GM20431 (cell line): Measurements from ENCODE around the gene TPM4.
"Not testable (repeated sequence)": the region's sequence is repeated elsewhere in the genome, so short reads cannot be mapped to it uniquely, and the experiment has no call there.

Source experiments
- in situ Hi-C: fragments of 300-500 bp; cut with MseI, MboI; formaldehyde crosslinking; loops from one replicate; pipeline ENCODE4 v1.15.0; 2020; ENCODE audit warnings: low sequenced_read_pairs; ENCODE audit not compliant: unreplicated experiment

Gene TPM4

DNA sequence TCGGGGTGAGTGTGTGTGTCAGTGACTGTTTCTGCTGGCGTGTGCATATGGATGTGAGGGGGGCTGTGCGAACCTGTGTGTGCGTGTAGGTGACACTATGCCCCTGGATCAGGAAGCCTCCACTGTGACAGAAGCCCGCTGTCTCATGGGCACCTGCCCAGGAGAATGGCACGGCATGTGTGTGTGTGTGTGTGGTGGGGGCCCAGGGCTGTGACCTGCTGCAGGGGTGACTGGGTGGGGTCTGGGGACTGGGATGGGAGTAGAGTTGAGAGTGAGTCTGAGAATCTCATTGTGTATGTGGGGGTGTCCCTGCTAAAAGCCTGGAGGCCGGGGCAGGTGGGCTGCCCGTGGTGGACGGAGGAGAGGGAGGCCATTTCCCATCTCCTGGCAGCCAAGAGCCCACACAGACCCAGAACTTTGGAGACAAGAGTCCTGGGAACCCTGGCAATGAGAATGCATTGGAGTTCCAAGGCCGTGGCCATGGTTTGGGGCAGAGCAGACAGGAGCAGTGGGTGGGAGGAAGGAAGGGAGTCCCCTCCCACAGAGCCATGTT is 6.4 kb upstream of the TPM4 start:
- in situ Hi-C loops, result loop anchor here (10.0 kb wide), 1 partner anchor 95 kb away; no protein-coding TSS in a partner anchor

DNA sequence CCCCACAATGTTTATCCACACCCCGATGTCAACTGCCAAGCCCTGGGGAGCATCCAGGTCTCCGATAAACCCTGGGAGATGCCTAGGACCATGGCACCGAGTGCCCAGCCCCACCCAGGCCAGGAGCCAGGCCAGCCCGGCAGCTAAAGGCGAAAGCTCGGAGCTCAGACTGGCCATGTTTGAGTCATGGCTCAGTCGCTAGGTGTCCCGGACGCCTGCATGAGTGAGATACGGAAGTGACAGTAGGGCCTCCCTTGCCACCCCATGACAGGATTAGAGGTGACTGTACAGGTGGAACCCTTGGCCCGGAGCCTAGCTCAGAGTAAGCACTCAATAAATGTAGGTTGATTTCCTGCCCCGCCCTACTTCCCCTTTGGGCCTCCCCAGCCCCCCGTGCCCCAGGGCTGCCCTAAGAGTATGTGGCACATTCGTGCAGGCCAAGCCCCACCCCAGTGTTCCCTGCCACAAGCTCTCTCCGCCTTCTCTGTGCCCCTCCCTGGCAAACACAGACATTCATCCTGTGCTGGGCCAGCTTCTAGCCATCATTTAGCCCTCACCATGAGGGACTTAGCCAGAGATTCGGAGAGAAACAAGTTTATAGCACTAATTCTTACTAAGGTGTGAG is 5.8 kb upstream of the TPM4 start:
- in situ Hi-C loops, result no loop called here

DNA sequence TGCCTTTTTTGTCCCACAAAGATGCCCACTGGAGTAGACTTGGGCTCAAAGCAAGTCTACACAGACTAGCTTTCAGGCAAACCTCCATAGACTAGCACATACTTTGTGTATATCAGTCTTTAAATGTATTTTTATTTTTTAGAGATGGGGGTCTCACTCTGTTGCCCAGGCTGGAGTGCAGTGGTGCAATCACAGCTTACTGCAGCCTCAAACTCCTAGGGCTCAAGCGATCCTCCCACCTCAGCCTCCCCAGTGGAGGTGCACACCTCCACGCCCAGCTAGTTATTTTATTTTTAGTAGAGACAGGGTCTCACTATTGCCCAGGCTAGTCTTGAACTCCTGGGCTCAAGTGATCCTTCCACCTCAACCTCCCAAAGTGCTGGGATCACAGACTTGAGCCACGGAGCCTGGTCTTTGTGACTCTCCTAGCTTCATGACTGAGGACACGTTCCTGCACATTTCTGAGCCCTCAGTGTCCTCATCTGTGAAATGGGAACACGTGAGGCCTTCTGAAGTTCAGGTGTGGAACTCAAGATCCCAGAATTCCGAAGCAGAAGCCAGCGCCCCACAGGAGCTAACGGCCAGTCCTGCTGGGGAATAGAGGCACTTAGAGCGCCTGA is 5.1 kb upstream of the TPM4 start:
- in situ Hi-C loops, result no loop called here

DNA sequence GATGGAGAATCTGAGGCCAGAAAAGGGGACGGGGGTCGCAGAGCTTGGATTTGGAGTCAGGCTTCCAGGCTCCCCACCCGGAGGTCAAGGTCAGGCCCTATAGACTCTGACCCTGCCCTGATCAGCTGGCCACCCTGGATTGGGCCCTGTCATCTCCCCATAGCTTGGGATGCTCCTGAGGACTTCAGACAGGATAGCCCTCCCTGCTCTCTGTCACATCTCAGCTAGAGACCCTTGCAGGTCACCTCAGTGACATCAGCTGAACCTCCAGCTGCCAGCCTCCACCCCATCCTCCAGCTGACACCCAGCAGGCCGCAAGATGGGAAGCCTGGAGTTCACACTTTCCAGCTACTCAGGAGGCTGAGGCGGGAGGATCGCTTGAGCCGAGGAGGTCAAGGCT is 2.8 kb upstream of the TPM4 start:
- in situ Hi-C loops, result no loop called here

DNA sequence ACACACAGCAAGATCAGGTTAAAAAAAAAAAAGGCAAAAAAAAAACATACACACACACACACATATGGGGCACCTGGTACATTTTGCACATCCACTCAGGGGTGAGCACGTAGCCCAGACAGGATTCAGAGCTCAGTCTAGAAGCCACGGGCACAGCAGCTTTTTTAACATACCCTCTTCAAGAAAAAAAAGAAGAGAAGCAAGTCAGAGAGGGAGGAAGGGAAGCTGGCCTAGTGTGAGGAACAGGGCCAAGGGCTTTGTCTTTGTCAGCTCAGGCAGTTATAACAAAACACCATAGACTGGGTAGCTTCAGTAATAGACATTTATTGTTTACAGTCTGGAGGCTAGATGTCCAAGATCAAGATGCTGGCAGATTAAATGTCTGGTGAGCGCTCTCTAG is 2.3 kb upstream of the TPM4 start:
- in situ Hi-C loops, result no loop called here

DNA sequence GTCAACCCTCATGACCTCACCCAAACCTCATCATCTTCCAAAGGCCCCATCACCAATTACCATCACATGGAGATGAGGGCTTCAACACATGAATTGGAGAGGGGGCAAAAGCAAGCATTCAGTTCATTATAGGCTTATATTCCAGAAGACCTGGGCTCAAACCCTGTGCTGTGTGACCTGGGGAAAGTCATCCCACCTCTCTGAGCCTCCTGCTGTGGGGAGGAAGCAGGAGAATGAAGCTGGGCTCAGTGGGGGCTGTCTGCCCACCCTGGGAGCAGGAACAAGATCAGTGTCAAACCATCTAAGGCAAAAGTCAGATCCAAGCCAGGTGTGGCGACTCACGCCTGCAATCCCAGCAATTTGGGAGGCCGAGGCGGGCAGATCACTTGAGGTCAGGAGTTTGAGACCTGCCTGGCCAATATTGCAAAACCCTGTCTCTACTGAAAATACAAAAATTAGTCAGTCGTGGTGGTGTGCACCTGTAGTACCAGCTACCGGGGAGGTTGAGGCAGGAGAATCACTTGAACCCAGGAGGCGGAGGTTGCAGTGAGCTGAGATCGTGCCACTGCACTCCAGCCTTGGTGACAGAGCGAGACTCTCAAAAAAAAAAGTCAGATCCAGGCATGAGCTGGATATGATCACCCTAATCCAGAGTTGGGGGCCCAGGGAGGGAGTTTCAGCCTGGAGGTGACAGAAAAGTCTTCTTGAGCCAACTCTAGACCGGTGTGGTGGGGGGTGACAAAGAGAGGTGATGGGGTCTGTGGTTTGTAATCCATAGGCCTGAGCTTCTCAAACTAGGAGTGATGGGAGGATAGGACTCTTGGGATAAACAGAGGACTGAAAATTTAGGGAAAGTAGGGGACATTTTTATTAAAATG is 1.6 kb upstream of the TPM4 start:
- in situ Hi-C loops, result no loop called here

DNA sequence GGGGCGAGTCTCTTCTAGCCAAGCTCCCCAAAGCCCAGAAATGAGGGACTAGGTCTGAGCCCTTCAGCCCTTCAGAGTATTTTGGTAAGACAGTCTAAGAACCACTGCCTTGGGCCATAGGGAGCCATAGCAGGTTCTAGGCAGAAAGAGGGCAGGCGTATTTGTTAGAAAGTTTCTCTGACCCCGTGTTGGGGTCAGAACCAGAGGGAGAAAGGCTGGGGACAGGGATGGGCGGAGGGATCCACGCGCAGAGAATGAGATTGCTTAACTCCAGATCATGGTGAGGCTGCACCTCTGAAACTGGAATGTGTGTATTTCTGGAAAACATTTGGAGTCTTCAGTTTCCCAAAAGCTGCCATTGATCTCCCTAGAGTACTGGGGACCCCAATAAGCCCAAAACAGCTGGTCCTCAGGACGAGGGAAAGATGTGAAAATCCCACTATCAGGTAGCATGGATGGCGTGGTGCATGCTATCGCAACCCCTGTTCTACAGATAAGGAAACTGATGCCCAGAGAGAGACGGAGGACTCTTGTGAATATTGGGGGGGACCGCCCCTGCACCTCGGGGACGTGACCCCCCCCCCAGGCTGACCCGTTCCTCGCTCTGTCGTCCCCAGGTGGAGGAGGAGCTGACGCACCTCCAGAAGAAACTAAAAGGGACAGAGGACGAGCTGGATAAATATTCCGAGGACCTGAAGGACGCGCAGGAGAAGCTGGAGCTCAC is 703 bp upstream of the TPM4 start:
- in situ Hi-C loops, result no loop called here

DNA sequence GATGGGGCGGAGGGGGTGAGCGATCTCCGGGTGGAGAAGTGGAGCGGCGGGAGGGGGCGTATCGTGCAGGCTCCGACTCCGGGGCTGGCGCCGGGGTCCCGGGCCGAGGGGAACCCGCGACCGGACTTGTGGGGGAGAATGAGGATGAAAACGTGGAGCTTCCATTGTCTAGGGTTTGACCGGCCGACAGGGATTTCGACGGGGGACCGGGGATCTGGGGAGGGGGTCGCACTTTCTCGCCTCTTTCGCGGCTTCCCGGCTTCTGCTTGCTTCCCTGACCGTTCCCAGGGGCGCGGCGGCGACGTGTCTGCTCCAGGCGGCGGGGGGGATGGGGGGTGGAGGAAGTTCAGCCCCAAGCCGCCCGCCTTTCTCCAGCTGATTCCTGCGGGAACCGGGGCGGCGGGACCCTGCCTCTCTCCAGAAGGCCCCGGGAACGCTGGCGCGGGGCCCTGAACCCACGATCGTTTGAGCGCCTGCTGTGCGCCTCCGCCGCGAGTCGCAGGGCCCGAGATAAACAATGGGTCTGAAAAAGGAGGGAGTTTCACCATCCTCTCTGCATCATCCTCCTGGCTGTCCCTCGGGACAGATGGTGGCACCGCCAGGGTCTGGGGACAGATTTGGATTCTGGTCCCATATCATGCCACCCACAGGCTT is 790 bp downstream of the TPM4 start:
- in situ Hi-C loops, result no loop called here

DNA sequence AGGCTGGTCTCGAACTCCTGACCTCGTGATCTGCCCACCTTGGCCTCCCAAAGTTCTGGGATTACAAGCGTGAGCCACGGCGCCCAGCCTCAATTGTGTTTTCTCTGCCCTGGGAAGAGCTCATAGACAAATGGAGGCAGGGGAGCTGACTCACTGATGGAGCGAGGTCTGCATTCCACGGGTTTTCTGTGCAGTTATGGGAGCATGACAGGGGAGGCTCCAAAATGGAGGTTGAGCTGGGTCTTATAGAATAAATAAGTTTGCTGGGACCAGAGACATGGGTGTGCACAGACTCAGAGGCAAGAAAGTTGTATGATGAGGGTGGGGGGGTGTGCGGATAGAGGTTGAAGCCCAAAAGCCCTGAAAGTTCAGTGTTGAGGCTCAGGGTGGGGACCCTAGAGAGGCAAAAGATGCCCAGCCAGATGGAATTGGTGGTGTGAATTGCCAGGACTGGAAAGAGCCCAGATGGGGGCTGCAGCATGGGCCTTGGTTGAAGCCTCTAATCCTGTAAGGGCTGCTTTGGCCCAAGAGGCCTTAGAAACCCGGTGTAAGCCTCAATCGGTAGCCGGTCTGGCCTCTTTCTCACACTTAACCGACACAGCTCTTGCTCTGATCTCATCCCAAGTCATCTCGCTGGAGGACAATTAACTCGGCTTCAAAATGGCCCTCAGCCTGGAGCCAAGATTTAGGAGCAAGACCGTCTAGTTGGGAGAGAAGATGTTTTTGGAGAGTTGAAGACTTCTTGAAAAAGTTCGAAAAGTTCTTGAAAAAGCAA is 1.9 kb downstream of the TPM4 start:
- in situ Hi-C loops, result no loop called here

DNA sequence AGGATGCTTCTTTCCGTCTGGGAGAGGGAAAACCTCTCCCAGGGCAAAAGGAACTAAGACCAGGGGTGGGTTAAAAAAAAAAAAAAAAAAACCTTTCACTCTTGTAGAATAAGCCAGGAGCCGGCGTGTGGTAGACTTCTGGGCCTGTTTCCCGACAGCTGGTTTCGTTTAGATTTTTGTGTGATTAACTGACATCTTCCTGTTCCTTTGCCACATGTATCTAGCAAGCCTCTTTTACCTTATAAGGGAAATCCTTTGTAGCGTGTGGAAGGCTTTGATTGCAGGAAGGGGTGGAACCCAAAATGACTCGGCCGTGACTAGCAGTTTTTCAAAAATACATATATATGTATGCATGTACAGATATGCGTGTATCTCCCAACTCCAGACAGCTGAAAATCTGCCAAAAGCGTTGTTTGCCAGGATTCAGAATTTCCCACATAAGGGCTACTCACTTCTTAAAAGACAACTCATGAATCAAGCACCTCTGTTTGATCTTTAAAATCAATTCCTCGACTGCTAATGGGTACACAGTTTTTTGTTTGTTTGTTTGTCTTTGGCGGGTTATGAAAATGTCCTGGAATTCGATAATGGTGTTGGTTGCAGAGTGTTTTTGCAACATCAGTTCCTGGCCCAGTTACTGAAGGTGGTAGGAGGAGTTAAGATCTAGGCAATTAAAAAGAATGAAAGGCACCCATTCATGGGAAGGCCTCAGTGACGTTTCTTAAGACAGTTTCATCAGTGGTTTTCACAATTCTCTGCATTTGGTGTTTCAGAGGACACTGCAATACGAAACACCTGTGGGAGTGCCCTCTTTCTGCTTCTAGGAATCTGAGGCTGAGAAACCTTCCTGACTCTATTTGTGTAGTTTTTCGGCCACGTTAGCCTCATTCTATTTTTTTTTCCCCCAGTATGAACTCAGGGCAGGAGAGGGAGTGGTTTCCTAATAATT is 2.7 kb downstream of the TPM4 start:
- in situ Hi-C loops, result no loop called here

DNA sequence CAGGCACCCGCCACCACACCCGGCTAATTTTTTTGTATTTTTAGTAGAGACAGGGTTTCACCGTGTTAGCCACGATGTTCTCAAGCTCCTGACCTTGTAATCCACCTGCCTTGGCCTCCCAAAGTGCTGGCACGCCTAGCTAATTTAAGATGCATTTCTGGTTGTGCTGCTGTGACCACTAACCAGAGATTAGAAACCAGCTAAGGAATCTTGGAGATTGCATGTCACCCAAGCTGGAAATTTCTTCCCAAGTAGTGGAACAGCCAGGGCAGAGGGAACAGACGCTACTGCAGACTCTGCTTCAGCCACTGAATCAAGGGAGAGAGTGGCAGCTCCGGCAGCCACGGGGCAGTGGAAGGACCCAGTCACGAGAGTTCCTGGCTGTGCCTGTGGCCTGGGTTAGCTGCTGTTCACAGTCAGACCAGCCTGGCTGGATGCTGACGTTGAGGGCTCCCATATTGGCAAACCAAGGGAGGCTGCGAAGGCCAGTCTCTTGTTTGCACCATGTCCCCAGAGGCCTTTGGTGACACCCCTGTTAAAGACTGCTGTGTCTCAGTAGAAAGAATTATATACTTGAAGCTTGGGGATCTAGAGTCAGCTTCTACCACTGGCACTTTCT is 7.9 kb downstream of the TPM4 start:
- in situ Hi-C loops, result no loop called here

DNA sequence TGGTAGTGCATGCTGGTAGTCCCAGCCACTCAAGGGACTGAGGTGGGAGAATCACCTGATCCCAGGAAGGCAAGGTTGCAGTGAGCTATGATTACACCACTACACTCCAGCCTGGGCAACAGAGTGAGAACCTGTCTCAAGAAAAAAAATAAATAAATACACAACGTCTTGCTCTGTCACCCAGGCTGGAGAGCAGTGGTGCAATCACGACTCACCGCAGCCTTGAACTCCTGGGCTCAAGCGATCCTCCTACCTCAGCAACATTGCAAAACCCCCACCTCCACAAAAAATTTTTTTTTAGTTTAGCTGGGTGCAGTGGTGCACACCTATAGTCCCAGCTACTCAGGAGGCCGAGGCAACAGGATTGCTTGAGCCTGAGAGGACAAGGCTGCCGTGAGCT is 8.8 kb downstream of the TPM4 start:
- in situ Hi-C loops, result no loop called here

DNA sequence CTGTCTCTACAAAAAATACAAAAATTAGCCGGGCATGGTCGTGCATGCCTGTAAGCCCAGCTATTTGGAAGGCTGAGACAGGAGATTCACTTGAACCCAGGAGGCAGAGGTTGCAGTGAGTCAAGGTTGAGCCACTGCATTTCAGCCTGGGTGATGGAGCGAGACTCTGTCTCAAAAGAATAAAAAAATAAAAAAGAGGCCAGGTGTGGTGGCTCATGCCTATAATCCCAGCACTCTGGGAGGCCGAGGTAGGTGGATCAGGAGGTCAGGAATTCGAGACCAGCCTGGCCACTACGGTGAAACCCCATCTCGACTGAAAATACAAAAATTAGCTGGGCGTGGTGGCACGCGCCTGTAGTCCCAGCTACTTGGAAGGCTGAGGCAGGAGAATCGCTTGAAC is 11.1 kb downstream of the TPM4 start:
- in situ Hi-C loops, result not testable (repeated sequence)

DNA sequence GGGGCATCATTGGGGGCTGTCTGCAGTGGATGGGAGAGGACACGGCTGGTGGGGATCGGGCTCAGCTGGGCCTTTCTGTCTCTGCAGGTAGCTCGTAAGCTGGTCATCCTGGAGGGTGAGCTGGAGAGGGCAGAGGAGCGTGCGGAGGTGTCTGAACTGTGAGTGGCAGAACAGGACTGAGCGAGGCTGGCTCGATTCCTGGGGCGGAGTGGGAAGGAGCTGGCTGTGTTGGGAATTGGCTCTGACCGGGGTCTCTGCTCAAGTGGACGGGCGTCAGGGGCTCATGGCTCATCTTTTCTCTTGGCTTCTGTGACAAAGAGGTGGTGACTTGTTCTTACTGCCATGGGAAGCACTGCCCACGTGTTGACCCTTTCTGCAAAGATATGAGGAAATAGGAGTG is 11.6 kb downstream of the TPM4 start:
- in situ Hi-C loops, result no loop called here

DNA sequence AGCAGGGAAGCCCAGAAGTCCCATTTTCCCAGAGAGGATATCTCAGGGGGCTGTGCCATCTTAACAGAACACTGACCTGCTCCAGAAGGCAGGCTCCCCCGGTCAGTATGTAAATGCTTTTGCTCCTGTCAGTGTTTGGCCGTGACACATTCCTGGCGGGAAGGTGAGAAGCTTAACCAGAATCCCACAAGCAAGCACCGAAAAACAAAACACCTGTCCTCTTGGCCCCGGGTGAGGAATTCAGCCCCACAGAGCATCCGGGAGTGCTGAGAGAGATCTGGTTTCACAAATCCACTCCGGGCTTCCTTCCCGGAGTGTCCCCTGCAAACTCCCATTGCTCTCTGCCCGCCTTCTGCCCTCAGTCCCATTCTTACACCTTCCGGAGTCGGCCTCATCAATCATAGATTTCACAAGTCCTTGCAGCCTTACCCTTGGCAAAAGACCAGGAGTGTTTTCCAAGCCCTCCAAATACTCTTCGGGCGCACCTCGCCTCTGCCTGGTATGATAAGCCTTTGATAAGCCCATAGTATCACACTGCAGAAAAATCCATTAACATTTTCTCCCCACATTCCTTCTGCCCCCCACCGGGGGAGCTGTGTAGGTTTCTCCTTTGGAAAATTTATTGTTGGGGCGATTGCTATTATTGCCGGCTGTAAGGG is 12.2 kb downstream of the TPM4 start:
- in situ Hi-C loops, result no loop called here

DNA sequence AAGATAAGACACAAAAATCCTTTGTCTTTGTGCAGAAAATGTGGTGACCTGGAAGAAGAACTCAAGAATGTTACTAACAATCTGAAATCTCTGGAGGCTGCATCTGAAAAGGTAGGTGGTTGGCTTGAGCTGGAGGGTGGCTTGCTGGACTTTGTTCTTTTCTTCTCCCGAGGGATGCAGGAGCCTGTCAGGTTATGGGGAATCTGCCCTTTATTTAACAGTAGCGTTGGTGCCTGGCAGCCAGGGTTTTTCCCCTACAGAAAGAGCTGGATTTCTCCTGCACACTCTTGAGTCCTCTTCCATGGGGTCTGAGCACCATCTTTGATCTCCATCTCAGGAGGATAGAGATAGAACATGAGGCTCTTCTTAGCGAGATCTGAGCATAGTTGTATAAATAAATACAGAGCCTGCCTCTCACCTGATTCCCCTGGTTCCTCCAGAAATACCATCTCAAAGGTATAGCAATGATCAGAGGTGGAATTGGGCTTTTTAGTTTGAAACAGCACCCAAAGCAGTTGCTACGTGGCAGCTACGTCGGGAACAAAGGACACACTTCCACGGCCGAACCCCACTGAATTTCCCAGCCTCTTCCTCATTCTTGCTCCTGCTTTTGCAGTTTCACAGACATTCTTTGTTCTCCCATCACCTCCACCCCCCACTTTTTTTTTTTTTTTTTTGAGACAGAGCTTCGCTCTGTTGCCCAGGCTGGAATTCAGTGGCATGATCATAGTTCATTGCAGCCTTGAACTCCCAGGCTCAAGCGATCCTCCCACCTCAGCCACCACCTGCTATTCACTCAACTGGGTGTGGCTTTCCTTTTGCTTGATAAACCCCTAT is 12.9 kb downstream of the TPM4 start:
- in situ Hi-C loops, result no loop called here
